OCI-LY1 (cell line): ENCODE results near the gene SFXN1.

ENCODE experiments used
- CTCF ChIP-seq: fragments of 200-600 bp; sonication (generic), shearing (Covaris generic); IDR thresholded peaks from 2 replicates; pipeline ENCODE4 v1.5.1; 2017; ENCODE audit warnings: mild to moderate bottlenecking, antibody characterized with exemption, low read length, moderate library complexity, mixed read lengths
- EZH2 ChIP-seq: fragments of 200-600 bp; sonication (generic), shearing (Covaris generic); IDR thresholded peaks from 2 replicates; pipeline ENCODE4 v1.8.0; 2017; ENCODE audit warnings: borderline replicate concordance, mixed run types, mild to moderate bottlenecking, antibody characterized with exemption, low read length, moderate library complexity, mixed read lengths

- no peak for TF ChIP-seq CTCF
- no peak for TF ChIP-seq EZH2
These were observed 42.0 kb downstream of the SFXN1 start for GRCh38 chr5:175520321-175520720.
